ENCODE measurements around the gene EID2.

The EID2 gene

DNA sequence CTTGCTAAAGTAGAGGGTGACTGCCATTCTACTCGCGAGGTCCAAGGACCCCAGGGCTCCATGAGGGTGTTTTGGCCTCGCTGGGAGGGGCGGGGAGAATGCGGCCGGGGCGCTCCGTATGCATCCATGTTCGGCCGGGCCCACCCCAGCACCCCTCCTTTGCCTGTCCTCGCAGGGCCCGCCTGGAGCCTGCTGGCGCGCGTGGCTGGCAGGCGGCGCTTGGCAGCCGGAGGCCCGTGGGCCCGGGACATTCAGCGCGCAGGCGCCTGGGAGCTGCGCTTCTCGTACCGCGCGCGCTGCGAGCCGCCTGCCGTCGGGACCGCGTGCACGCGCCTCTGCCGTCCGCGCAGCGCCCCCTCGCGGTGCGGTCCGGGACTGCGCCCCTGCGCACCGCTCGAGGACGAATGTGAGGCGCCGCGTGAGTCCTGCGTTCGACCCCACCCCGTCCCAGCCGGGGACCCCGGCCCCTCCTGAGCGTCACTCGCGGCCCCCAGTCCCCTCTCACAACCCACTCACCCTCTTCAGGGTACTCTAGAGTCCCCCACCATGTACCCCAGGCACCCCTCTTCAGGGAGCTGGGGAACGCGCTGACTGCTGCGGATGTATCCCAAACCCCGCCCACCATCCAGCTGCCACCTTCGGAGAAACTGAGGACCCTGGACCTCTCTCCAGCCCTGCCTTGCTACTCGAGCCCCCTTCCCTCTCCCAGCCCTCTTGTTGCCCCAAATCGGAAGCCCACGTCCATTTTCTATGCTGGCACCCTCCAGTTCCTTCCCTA is 37.1 kb downstream of the EID2 start:
- DNase-seq (ENCODE audit: low spot score) = peak; percentile 79

DNA sequence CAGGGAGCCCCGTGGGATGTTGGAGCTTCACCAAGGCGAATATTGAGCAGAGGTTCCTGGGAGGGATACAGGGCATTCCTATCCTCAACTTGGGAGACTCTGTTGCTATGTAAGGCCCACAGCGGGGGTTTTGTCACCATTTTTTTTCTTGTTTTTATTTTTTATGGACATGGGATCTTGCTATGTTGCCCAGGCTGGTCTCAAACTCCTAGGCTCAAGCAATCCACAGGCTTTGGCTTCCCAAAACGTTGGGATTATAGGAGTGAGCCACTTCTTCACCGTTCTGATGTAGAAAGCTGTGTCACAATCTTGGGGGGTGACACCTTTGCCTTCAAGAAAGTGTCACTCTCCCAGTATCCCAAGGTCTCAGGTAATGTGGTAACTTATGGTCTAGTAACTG is 38.6 kb downstream of the EID2 start:
- DNase-seq (ENCODE audit: low spot score) = no peak

DNA sequence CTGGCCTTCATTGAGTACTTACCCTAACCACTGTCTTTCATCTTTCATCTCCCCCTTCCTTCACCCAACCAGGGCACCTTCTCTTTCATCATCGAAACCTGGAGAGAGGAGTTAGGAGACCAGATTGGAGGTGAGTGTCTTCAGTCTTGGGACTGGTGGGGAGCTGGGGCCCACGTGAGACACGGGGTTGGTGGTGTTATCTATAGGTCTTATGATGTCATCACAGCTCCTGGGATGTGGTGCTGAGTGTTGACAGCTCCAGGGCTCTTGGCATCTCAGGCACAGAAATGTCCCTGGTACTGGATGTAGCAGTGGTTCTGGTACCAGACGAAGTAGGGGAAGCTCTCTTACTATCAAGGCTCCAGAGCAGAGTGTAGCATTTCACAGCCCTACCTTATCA is 39.4 kb downstream of the EID2 start:
- DNase-seq (ENCODE audit: low spot score) = no peak

DNA sequence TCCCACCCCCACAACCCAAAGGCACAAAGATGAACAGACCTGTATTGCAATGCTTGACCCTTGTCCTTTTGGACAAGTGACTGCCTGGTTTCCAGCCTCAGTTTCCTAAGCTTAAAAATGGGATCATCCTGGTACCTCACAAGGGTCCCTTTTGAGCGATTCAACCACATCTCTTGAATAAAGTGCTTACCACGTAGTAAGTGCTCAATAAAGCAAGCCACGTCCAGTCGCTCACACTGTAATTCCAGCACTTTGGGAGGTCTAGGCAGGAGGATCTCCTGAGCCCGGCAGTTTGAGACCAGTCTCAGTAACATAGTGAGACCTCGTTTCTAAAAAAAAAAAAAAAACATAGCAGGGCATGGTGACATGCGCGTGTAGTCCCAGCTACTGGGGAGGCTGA is 40.0 kb downstream of the EID2 start:
- no peak for DNase-seq (ENCODE audit: low spot score)

DNA sequence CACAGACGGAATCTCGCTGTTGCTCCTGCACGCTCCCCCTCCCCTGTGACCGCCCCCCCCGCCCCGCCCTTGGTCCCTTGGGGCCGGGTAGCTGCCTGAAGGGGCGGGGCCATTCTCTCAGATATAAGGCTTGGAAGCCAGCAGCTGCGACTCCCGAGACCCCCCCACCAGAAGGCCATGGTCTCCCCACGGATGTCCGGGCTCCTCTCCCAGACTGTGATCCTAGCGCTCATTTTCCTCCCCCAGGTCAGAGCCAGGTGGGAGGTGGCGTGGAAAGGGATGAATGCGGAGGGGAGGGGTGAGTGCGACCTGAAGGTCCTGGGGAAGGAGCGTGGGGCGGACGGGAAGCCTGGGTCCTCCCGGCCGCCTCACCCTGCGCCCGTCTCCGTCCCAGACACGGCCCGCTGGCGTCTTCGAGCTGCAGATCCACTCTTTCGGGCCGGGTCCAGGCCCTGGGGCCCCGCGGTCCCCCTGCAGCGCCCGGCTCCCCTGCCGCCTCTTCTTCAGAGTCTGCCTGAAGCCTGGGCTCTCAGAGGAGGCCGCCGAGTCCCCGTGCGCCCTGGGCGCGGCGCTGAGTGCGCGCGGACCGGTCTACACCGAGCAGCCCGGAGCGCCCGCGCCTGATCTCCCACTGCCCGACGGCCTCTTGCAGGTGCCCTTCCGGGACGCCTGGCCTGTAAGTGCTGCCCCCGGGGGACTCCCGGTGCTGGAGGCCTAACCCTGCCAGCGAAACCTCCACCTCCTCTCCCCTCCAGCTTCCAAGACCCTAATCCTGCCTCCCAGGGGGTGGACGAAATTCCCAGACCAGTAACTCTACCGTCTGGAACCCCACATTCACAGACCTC is 40.9 kb downstream of the EID2 start, which contains the start of gene DLL3:
TSS of gene DLL3 (plus strand) at position 150 of the 845 bp plus-strand sequence. CDS start at position 178, 28 bp downstream.
- DNase-seq (ENCODE audit: low spot score) = no peak

DNA sequence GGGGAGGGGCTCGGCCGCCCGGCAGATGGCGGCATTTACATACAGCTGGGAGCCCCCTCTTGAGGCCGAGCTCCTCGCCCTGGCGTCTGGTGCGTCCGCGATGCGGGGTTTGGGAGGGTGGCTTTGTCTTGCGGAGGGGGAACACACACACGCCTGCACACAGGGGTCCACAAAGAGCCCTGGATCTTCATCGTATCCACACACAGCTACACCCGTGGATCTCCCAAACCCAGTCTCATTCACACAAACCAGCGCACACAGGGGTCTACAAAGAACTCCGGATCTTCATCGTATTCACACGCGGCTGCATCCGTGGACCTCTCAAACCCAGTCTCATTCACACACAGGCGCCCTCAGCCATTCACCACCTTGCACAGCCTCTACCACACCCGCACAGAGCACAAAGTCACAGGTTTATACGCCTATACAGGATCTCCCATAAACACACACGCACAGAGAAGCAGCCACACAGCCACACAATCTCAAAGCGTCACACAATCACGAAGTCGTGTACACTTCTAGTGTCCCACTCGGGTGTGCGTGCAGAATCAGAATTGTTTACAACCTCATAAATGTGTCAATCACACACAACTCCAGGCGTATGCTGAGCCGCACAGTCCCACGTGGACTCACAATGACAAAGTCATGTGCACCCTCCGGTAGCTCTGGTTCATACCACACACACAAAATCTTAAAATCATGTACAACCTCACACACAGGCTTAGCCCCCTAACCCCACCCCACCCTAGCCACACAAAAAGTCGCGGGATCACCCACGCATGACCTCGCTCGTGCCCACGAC is 41.8 kb downstream of the EID2 start:
- no peak for DNase-seq (ENCODE audit: low spot score)

DNA sequence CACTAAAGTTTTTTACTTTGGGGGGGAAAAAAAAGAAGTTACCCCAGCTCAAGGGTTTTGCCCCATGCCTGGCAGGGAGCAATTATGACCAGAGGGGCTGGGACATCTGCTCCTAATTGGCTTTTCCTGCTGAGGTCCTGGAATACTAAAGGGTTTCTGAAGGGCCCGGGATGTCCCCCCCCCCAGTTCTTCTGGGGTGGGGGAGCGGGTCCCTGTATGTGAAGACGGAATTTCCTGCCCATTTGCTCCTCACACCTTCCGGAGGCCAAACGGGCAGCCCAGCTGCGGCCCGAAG is 42.3 kb downstream of the EID2 start:
- no peak for DNase-seq (ENCODE audit: low spot score)

DNA sequence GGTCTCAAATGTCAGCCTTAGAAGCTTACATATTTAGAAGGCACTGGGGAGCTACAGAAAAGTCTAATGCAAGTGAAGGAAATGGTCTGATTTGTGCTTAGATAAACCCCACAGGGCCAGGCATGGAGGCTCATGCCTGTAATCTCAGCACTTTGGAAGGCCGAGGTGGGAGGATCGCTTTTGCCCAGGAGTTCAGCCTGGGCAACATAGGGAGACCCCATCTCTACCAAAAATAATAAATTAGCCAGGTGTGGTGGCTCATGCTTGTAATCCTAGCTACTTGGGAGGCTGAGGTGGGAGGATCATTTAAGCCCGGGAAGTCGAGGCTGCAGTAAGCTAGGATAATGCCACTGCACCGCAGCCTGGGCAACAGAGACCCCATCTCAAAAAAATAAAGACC is 43.9 kb downstream of the EID2 start:
- no peak for DNase-seq (ENCODE audit: low spot score)

DNA sequence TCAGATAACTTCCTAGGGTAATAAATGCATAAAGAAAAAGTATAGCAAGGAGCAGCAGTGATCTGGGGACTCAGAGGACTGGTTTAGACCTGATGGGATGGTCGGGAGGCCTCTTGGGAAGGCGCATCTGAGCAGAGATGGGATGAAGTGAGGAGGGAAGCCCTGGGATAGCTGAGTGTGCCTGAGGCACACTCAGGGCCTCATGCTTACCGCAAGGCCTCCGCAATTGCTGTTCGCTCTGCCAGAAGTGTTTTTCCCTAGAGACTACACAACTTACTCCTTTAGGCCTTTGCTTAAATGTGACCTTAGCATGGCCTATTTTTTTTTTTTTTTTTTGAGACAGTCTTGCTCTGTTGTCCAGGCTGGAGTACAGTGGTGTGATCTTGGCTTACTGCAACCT is 45.3 kb downstream of the EID2 start:
- no peak for DNase-seq (ENCODE audit: low spot score)

DNA sequence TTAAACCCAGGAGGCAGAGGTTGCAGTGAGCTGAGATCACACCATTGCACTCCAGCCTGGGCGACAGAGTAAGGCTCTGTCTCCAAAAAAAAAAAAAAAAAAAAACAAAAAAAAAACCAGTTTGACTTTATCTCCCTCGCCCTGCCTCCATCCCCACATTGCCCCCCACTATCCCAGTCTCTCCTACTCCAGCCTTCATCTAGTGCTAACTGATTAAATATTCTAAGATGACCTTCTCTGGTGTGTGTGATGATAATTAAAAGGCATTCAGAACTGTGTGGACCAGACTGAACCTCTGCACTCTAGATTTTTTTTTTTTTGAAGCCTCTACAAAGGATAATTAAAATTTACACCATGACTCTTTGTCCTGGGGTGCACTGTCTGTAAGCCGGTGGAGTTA is 47.2 kb downstream of the EID2 start:
- DNase-seq (ENCODE audit: low spot score) = no peak

DNA sequence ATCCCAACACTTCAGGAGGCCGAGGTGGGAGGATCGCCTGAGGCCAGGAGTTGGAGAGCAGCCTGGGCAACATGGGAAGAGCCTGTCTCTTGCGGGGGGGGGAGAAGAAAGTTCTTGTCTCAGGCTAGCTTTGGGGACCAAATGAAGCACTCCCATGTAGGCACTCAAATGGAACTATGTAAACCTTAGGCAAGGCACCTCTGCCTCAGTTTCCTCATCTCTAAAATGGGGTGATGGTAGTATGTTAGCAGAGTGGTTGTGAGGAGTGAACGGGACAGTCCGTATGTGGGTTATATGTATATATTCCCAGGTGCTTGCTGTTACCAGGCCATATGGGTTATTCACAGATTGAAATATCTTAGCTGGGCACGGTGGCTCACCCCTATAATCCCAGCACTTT is 47.7 kb downstream of the EID2 start:
- no peak for DNase-seq (ENCODE audit: low spot score)

DNA sequence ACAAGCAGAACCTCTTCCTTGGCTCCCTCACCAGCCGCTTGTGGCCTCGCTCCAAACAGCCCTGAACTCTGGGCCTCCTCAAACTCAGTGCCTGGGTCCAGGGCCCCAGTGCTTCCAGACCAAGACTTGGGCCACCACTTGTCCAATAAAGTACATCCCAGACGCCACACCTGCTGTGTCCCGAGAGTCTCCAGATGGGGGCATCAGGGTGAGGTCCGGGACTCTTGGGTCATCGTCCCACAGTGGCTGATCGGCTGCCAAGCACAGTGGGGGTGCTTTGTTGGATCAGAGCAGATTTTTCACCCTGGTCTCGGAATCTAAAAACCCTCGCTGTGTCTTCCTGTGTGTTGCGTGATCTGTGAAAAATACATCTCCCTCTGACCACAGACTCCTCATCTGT is 50.2 kb downstream of the EID2 start:
- DNase-seq (ENCODE audit: low spot score) = no peak
